GM19239 (cell line): ENCODE measurements around the gene TBC1D5.
"Not testable (repeated sequence)": the region's sequence is repeated elsewhere in the genome, so short reads cannot be mapped to it uniquely, and the experiment has no call there.

Experiments used
- DNase-seq: peaks from one replicate; pipeline ENCODE4 v3.0.0; 2011; ENCODE audit warnings: low spot score; ENCODE audit not compliant: insufficient read length
- FAIRE-seq: peaks from 2 replicates; lab custom pipeline; 2011; peaks lifted over from hg19 to GRCh38; lab: Jason Lieb, UNC

Gene TBC1D5

GRCh38 chr3:17656264-17656663, 86.2 kb downstream of the TBC1D5 start:
- no peak for FAIRE-seq
- DNase-seq = no peak

DNA sequence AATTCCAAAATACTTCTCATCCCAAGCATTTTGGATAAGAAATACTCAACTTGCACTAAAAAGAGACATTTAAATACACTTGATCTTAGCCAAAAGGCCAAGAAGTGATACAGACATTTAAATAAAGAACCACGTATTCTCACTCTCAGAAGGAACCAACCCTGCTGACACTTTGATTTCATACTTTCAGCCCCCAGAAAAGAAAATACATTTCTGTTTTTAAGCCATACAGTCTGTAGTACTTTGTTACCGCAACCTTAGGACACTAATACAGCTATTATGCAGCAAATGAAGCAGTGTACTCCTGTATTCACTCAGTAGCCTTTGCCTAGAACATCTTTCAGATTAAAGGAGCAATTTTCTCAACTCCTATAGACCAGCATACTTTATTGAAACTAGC, 86.7 kb downstream of the TBC1D5 start:
- FAIRE-seq = peak; percentile 82
- DNase-seq = no peak

DNA sequence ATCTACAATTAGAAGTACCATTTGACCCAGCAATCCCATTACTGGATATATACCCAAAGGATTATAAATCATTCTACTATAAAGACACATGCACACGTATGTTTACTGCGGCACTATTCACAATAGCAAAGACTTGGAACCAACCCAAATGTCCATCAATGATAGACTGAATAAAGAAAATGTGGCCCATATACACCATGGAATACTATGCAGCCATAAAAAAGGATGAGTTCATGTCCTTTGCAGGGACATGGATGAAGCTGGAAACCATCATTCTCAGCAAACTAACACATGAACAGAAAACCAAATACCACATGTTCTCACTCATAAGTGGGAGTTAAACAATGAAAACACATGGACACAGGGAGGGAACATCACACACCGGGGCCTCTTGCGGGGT, 92.7 kb downstream of the TBC1D5 start:
- not testable (repeated sequence) for FAIRE-seq

GRCh38 chr3:17648630-17649355, 93.6 kb downstream of the TBC1D5 start:
- FAIRE-seq = peak; percentile 35
- not testable (repeated sequence) for DNase-seq

More for the DNA sequence above, 92.7 kb downstream of the TBC1D5 start:
- not testable (repeated sequence) for DNase-seq

DNA sequence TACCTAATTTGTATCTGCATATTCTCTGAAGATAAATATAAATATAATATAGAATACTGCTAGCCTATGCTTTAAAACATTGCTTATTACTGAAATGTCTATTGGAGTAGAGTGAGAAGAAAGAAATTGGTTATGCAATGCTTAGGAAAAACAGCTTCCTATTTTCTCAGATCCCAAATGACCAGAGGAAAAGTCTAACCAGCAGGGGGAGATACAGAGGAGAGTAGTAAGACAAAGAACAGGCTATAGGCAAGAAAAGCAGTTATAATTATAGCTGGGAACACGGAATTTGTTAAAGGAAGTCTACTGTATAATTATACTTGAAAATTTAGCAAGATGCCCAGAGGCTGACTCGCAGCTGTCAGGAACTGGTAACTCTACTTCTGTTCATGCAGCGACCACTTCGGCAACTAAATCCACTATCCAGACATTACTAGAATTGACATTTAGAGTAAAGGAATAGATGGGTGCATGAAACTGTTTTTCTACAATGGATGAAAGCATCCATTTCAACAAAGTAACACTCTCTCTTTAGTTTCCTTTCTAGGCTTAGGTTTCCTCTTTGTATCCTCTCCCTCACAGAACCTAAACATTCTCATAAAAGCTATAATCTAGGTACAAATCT, 97.2 kb downstream of the TBC1D5 start:
- FAIRE-seq (peak; percentile 83), DNase-seq (peak; percentile 3)

DNA sequence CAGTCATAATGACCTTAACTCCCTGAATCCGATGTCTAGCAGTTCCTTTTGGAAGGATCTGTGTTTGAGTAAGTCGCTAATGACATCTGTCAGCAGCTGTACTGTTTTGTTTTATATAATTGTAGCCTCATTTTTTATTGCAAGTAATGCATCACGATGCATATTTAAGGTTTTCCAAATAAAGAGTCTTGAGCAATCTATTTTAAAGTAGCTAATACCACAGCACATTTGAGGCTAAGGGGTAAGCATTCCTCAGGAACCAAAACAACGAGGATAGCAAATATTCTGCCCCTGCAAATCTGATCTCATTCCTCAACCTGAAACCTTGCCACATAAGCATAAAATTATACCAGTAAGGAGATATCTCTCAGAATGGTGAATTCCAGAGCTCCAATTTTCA, 98.7 kb downstream of the TBC1D5 start:
- no peak for DNase-seq
- FAIRE-seq = no peak

DNA sequence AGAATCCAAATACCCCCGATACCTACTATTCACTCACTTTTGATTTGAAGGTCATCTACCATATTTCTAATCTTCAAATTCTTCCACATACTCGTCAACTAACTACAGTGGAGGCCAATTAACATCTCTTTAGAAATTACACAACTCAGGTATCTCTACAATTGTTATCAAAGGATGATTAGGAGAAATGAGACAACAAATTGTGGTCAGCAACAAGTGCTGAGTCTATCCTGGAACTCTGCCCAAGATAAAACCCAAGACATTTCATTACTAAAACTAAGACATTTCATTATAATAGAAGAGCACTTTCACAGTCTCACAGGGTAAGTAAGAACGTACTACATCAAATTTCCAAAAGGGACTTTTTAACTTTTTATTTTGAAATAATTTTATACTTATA, 100.0 kb downstream of the TBC1D5 start:
- DNase-seq = no peak
- FAIRE-seq = no peak

DNA sequence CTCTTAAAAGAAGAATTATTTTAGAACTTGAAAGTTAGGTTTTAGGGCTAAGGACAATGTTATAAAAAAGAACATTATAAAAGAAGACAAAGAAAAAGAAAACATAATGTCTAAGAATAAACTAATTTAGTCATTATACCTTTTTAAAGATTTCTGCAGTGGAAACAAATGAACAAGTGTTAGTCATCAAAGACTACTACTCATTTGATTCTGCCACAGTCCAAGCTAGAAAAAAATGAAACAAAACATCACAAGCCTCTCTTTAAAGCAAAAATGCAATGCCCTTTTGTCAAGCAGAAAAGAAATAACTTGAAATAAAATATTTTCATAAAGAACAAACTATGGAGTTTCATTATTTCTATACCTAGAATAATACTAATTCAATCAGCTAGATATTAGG, 102.0 kb downstream of the TBC1D5 start:
- FAIRE-seq (no peak), DNase-seq (no peak)

- no peak for DNase-seq
- no peak for FAIRE-seq
These were observed 102.7 kb downstream of the TBC1D5 start for GRCh38 chr3:17639765-17640164.

DNA sequence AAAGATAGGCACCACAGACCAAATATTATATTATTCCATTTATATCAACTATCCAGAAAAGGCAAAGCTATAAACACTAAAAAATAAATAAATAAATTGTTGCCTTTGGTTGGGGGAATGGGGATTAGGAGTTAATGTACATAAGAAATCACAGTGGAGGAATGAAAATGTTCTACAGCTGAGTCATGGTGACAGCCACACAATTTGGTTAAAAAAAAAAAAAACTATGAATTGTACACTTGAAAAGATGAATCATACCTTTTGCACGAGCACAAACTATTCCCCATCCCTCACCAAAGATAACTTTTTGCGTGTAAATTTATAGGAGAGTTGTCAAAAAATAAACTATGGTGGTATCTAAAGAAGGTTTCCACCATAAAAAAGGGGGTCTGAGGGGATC, 103.2 kb downstream of the TBC1D5 start:
- FAIRE-seq = no peak
- DNase-seq = no peak

- DNase-seq = no peak
- FAIRE-seq = no peak
These were observed 104.1 kb downstream of the TBC1D5 start for GRCh38 chr3:17638356-17638755.

GRCh38 chr3:17635675-17636074, 106.8 kb downstream of the TBC1D5 start:
- DNase-seq, FAIRE-seq: not testable (repeated sequence)

GRCh38 chr3:17634964-17635363, 107.5 kb downstream of the TBC1D5 start:
- DNase-seq = no peak
- FAIRE-seq = no peak

DNA sequence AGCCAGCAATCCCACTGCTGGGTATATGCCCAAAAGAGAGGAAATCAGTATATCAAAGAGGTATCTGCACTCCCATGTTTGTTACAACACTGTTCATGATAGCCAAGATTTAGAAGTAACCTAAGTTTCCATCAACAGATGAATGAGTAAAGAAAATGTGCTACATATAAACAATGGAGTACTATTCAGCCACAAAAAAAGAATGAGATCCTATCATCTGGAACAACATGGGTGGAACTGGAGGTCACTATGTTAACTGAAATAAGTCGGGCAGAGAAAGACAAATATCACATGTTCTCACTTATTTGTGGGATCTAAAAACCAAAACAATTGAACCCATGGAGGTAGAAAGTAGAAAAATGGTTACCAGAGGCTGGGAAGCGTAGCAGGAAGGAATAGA, 108.2 kb downstream of the TBC1D5 start:
- no peak for FAIRE-seq
- DNase-seq = no peak

DNA sequence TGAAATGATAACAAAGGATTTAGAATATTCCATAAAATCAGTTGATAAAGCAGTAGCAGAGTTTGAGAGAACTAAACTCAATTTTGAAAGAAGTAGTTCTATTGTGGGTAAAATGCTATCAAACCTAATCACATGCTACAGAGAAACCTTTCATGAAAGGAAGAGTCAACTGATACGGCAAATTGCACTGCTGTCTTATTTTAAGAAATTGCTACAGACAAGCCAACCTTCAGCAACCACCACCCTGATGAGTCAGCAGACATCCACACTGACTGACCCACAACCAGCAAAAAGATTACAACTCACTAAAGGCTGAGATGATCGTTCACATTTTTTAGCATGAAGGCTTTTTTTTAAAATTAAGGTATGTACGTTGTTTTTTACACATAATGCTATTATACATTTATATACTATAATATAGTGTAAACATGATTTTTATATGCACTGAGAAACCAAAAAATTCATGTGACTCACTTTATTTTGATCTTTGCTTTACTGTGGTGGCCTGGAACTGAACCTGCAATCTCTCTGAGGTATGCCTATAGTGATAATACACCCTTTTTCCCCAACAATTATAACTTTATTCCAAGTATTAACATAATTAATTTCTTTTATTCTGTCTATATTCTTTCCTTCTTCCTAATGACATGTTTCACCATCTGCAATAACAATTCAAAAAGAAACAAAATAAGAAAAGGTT, 109.9 kb downstream of the TBC1D5 start:
- DNase-seq = no peak
- no peak for FAIRE-seq

DNA sequence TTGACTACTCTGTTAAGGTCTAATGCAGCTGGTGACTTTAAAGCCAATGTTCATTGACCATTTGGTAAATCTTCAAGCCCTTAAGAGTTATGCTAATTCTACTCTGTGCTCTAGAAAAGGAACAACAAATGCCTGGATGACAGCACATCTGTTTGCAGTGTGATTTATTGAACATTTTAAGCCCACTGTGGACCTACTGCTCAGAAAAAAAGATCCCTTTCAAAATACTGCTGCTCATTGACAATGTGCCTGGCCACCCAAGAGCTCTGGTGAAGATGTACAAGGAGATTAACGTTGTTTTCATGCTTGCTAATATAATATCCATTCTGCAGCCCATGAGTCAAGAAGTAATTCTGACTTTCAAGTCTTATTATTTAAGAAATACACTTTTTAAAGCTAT, 110.8 kb downstream of the TBC1D5 start:
- DNase-seq (no peak), FAIRE-seq (no peak)

DNA sequence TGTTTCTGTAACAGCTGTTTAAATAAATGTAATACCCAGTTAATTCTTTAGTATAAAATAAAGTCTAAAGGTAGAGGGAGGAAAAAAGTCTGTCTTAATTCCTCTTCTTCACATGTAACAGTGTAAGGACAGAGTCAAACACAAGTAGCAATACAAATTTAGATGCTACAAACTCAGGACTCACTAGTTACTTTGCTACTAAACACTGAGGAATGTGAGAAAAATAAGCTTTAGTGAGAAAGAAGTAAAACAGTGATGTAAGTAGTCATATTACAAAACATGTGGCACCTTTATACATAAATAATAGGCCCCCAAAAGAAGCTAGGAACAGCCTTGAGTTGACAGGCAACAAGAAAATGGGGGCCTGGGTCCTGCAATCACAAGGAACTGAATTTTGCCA, 113.0 kb downstream of the TBC1D5 start:
- DNase-seq (no peak), FAIRE-seq (peak; percentile 67)

DNA sequence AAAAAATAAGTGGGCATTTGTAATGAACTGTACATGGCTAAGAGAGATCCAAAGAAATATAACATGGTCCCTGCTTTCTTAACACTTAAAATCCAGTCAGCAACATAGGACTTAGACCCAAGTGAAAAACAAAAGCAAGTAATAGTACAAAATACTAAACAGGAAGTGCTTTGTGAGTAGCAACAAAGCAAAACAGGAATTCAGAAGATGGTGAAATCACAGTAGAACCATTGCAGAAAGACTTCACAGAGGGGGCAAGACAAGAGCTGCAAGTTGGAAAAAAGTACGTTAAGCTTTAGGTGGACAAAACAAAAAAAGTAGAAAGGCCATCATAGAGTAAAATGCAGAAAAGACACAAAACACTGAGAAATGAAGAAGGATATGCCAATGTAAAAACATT, 116.0 kb downstream of the TBC1D5 start:
- no peak for FAIRE-seq
- no peak for DNase-seq

DNA sequence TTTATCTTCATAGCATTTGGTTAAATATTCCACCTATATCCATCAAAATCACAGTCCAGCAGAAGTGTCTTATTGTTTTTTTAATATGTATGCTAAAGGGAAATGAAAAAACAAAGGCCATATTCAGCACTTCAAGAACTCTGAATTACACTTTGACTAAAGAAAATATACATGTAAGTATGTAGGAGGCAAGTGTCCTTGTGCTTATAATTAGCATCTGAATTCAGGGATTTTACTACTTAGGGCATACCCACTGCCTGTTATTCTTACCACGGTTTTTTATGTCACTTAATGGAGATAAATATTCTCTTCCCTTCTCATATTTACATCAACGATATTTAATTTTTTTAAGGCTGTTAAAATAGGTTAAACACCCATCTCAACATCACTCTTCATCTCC, 117.3 kb downstream of the TBC1D5 start:
- DNase-seq (no peak), FAIRE-seq (peak; percentile 26)

GRCh38 chr3:17623464-17623863, 119.0 kb downstream of the TBC1D5 start:
- peak; percentile 14 for FAIRE-seq

GRCh38 chr3:17619968-17620367, 122.5 kb downstream of the TBC1D5 start:
- DNase-seq = no peak
- FAIRE-seq = no peak

More at GRCh38 chr3:17623464-17623863, 119.0 kb downstream of the TBC1D5 start:
- no peak for DNase-seq
